BLaER1 treated with 17β-estradiol and CSF1 and Interleukin-3, amounts not matched to agents 10 nM and 100 nM (cell line): ENCODE data around the gene KCTD15.
A peak's percentile ranks its signal among the peaks of the same experiment; 100 is the strongest.

Source experiments
- H3K27ac ChIP-seq, 11 experiments: shearing (Covaris generic); formaldehyde crosslinking; 2 replicates each; pipeline ENCODE4 v1.8.1; 2022
- H3K27me3 ChIP-seq, 11 experiments: shearing (Covaris generic); formaldehyde crosslinking; 2 replicates each; pipeline ENCODE4 v1.8.1; 2022
- H3K36me3 ChIP-seq, 11 experiments: shearing (Covaris generic); formaldehyde crosslinking; 2 replicates each; pipeline ENCODE4 v1.8.1; 2022
- H3K4me1 ChIP-seq, 10 experiments: shearing (Covaris generic); formaldehyde crosslinking; 2 replicates each; pipeline ENCODE4 v1.8.1; 2022
- H3K4me2 ChIP-seq, 11 experiments: shearing (Covaris generic); formaldehyde crosslinking; 2 replicates each; pipeline ENCODE4 v1.8.1; 2022
- H3K4me3 ChIP-seq, 10 experiments: shearing (Covaris generic); formaldehyde crosslinking; 2 replicates each; pipeline ENCODE4 v1.8.1; 2022
- H3K9ac ChIP-seq, 11 experiments: shearing (Covaris generic); formaldehyde crosslinking; 2 replicates each; pipeline ENCODE4 v1.8.1; 2022
- H3K9me3 ChIP-seq, 11 experiments: shearing (Covaris generic); formaldehyde crosslinking; replicated peaks in 1 of 11; 2 replicates each; pipeline ENCODE4 v1.8.1; 2022
- H4K20me1 ChIP-seq, 11 experiments: shearing (Covaris generic); formaldehyde crosslinking; 2 replicates each; pipeline ENCODE4 v1.8.1; 2022
- Cebpa-rat ChIP-seq, 11 experiments: shearing (Covaris generic); IDR thresholded peaks; 2 replicates each; pipeline ENCODE4 v1.8.1; 2022

The KCTD15 gene

DNA sequence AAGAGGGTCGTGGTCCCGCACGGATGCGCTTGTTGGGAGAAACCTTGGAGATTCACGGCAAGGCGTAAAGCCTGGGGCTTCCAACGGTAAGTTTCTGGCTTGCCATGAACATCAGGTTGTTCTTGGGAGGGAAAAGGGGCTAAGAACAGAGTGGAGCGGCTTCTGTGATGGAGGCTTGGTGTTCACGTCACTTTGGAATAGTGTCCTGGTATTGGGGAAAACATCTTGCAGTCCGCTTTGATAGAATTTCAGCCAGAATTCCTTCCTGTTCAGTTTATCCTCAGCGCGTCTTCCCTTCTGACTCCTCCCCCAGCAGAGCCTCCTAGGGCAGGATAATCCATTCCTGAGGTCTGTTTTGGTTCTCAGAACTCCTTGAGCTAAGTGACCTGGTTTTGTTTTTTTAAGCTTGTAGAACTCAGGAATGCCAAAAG is 2.0 kb downstream of the KCTD15 start:
- peak overlapping the region; percentile 74 to 95 (median 87) for H3K4me2 ChIP-seq
- peaks cover 32 to 58% (median 56%) of the 10 kb centered on the region in 10 experiments for H3K4me1 ChIP-seq
- H3K27me3 ChIP-seq = no peaks in the 10 kb centered on the region
- peak overlapping the region in 9 of 11 experiments; percentile 40 to 100 (median 63); a peak in 14 of 22 replicates for H3K27ac ChIP-seq
- H3K9me3 ChIP-seq = no peaks in the 10 kb centered on the region
- H4K20me1 ChIP-seq = peaks cover 0 to 56% (median 48%) of the 10 kb centered on the region in 11 experiments; a peak in 17 of 22 replicates
- TF ChIP-seq Cebpa-rat (IDR thresholded peaks at IDR 0.05) = no peak
- H3K36me3 ChIP-seq = peaks cover 35 to 52% (median 46%) of the 10 kb centered on the region in 11 experiments
- peak overlapping the region in 10 of 11 experiments; percentile 68 to 100 (median 100); a peak in 20 of 22 replicates for H3K9ac ChIP-seq
- peak overlapping the region; percentile 76 to 94 (median 86) for H3K4me3 ChIP-seq

- peaks cover 29 to 55% (median 52%) of the 10 kb centered on the region in 10 experiments for H3K4me1 ChIP-seq
- H3K9me3 ChIP-seq = no peaks in the 10 kb centered on the region
- TF ChIP-seq Cebpa-rat (IDR thresholded peaks at IDR 0.05) = no peak
- no peaks in the 10 kb centered on the region for H3K27me3 ChIP-seq
- peaks cover 42 to 60% (median 54%) of the 10 kb centered on the region in 11 experiments for H3K36me3 ChIP-seq
- peak overlapping the region in 6 of 10 experiments; percentile 80 to 94 (median 88); a peak in 9 of 20 replicates for H3K4me3 ChIP-seq
- H4K20me1 ChIP-seq = peaks cover 0 to 64% (median 56%) of the 10 kb centered on the region in 11 experiments; a peak in 17 of 22 replicates
- peak overlapping the region in 5 of 11 experiments; percentile 11 to 70 (median 63); a peak in 8 of 22 replicates for H3K27ac ChIP-seq
- peak overlapping the region in 10 of 11 experiments; percentile 21 to 100 (median 100); a peak in 17 of 22 replicates for H3K9ac ChIP-seq
- peak overlapping the region; percentile 74 to 95 (median 87) for H3K4me2 ChIP-seq
Observed at GRCh38 chr19:33799476-33799875, 2.8 kb downstream of the KCTD15 start.

- peaks cover 48 to 66% (median 61%) of the 10 kb centered on the region in 11 experiments for H3K36me3 ChIP-seq
- peaks cover 24 to 55% (median 49%) of the 10 kb centered on the region in 10 experiments for H3K4me1 ChIP-seq
- H3K9ac ChIP-seq = peak overlapping the region in 9 of 11 experiments; percentile 21 to 100 (median 100); a peak in 15 of 22 replicates
- H3K9me3 ChIP-seq = no peaks in the 10 kb centered on the region
- no peaks in the 10 kb centered on the region for H3K27me3 ChIP-seq
- 0 out of 22 replicates have a peak, but pooled peaks of 1 of the 11 experiments have one; percentile 8 for TF ChIP-seq Cebpa-rat (IDR thresholded peaks at IDR 0.05)
- peaks cover 0 to 71% (median 62%) of the 10 kb centered on the region in 11 experiments; a peak in 17 of 22 replicates for H4K20me1 ChIP-seq
- peak overlapping the region; percentile 74 to 95 (median 87) for H3K4me2 ChIP-seq
- H3K27ac ChIP-seq = peak overlapping the region in 5 of 11 experiments; percentile 11 to 70 (median 63); a peak in 7 of 22 replicates
- peak overlapping the region in 4 of 10 experiments; percentile 80 to 94 (median 90); a peak in 5 of 20 replicates for H3K4me3 ChIP-seq
Observed at GRCh38 chr19:33800012-33800680, 3.5 kb downstream of the KCTD15 start.

GRCh38 chr19:33801411-33801810 is 4.7 kb downstream of the KCTD15 start:
- Histone ChIP-seq H3K27ac (peak overlapping the region in 1 of 11 experiments; percentile 36; a peak in 2 of 22 replicates), H3K4me3 (no peak overlapping the region), H3K4me1 (peaks cover 24 to 68% (median 56%) of the 10 kb centered on the region in 10 experiments), H3K4me2 (peak overlapping the region in 10 of 11 experiments; percentile 20 to 95 (median 48); a peak in 17 of 22 replicates), H3K36me3 (peaks cover 61 to 79% (median 74%) of the 10 kb centered on the region in 11 experiments), H3K27me3 (no peaks in the 10 kb centered on the region), H4K20me1 (peaks cover 0 to 83% (median 75%) of the 10 kb centered on the region in 11 experiments; a peak in 19 of 22 replicates), H3K9me3 (no peaks in the 10 kb centered on the region), H3K9ac (peak overlapping the region in 6 of 11 experiments; percentile 15 to 52 (median 36); a peak in 6 of 22 replicates)
- TF ChIP-seq Cebpa-rat (IDR thresholded peaks at IDR 0.05) = no peak

- no peaks in the 10 kb centered on the region for H3K9me3 ChIP-seq
- H3K4me3 ChIP-seq = no peak overlapping the region
- no peaks in the 10 kb centered on the region for H3K27me3 ChIP-seq
- H4K20me1 ChIP-seq = peaks cover 0 to 89% (median 81%) of the 10 kb centered on the region in 11 experiments; a peak in 19 of 22 replicates
- peak overlapping the region in 10 of 11 experiments; percentile 20 to 95 (median 48); a peak in 18 of 22 replicates for H3K4me2 ChIP-seq
- peaks cover 67 to 85% (median 80%) of the 10 kb centered on the region in 11 experiments for H3K36me3 ChIP-seq
- peaks cover 24 to 73% (median 59%) of the 10 kb centered on the region in 10 experiments for H3K4me1 ChIP-seq
- H3K27ac ChIP-seq = peak overlapping the region in 1 of 11 experiments; percentile 36; a peak in 4 of 22 replicates
- TF ChIP-seq Cebpa-rat (IDR thresholded peaks at IDR 0.05) = no peak
- peak overlapping the region in 6 of 11 experiments; percentile 15 to 52 (median 36); a peak in 7 of 22 replicates for H3K9ac ChIP-seq
Observed at GRCh38 chr19:33802001-33802400, 5.3 kb downstream of the KCTD15 start.

GRCh38 chr19:33802801-33803200 is 6.1 kb downstream of the KCTD15 start:
- Histone ChIP-seq H3K4me3 (no peak overlapping the region), H3K9me3 (no peaks in the 10 kb centered on the region), H3K9ac (peak overlapping the region in 8 of 11 experiments; percentile 10 to 52 (median 36); a peak in 7 of 22 replicates), H3K4me1 (peaks cover 24 to 81% (median 67%) of the 10 kb centered on the region in 10 experiments), H3K36me3 (peaks cover 75 to 93% (median 88%) of the 10 kb centered on the region in 11 experiments), H4K20me1 (peaks cover 0 to 97% (median 86%) of the 10 kb centered on the region in 11 experiments; a peak in 19 of 22 replicates), H3K27ac (peak overlapping the region in 2 of 11 experiments; percentile 17 to 22; a peak in 2 of 22 replicates), H3K27me3 (no peaks in the 10 kb centered on the region), H3K4me2 (no peak overlapping the region; a peak in 1 of 22 replicates)
- no peak for TF ChIP-seq Cebpa-rat (IDR thresholded peaks at IDR 0.05)

DNA sequence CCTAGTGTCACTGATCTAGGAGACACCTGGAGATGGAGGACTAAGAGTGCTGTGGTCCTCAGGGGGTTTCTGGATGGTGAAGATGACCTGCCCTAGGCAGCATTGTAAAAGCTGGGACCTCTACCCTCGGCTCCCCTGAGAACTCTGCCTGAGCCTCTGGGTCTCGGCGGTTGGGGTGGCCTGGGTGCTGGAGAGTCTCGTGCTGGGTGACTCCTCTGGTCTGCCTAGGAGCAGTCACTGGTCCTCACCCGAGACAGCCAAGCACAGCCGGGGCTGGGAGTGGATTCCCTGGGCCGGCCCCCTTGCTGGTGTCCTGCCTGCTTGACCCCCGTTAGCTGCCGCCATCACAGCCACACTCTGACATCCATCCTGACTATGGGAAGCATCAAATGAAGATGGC is 6.7 kb downstream of the KCTD15 start:
- H3K27ac ChIP-seq = no peak overlapping the region; a peak in 1 of 22 replicates
- no peak for TF ChIP-seq Cebpa-rat (IDR thresholded peaks at IDR 0.05)
- H3K9ac ChIP-seq = peak overlapping the region in 2 of 11 experiments; percentile 6 to 18; a peak in 2 of 22 replicates
- H3K36me3 ChIP-seq = peaks cover 80 to 99% (median 93%) of the 10 kb centered on the region in 11 experiments
- H3K4me2 ChIP-seq = no peak overlapping the region
- H3K9me3 ChIP-seq = no peaks in the 10 kb centered on the region
- H3K4me3 ChIP-seq = no peak overlapping the region
- H4K20me1 ChIP-seq = peaks cover 0 to 99% (median 85%) of the 10 kb centered on the region in 11 experiments; a peak in 19 of 22 replicates
- H3K4me1 ChIP-seq = peaks cover 24 to 85% (median 68%) of the 10 kb centered on the region in 10 experiments
- no peaks in the 10 kb centered on the region for H3K27me3 ChIP-seq

DNA sequence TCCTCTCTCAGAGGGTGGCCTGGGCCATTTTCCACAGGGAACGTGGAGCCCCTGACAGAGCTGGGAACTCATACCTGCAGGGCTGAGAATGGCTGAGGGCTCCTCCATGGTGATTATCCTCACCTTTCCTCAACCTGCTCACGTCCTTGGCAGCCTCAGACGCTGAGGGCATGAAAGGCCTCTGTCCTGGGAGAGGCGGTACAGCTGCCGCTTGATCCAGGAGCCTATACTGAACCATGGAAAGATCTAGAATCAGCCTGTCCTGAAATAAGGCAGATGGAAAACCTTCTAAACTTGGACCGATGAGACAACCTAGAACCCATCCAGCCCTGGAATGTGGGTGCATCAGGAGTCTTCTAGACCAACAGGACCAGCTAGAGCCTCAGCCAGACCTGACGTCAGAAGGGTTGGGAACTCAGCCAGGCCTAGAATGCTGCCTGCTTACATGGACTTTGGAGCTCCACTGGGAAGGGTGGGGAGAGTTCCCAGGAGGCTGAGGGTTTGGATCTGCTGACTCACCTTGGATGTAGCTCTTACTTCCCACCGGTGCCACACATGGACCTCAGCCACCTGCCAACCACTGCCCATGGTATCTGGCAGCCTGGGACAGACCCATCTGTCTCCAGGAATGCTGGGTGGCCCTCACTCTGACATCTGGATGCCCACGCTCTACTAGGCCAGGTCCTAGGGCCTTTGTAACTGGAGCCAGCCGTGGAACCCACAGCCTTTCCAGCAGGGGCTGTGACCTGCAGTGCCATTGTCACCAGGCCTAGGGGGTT is 7.5 kb downstream of the KCTD15 start:
- peaks cover 0 to 95% (median 78%) of the 10 kb centered on the region in 11 experiments; a peak in 19 of 22 replicates for H4K20me1 ChIP-seq
- no peak overlapping the region for H3K4me3 ChIP-seq
- no peak overlapping the region for H3K9ac ChIP-seq
- H3K4me2 ChIP-seq = no peak overlapping the region
- peaks cover 15 to 80% (median 60%) of the 10 kb centered on the region in 10 experiments; a peak in 19 of 20 replicates for H3K4me1 ChIP-seq
- peaks cover 80 to 100% (median 100%) of the 10 kb centered on the region in 11 experiments for H3K36me3 ChIP-seq
- no peaks in the 10 kb centered on the region for H3K27me3 ChIP-seq
- H3K27ac ChIP-seq = peak overlapping the region in 1 of 11 experiments; percentile 18; a peak in 1 of 22 replicates
- H3K9me3 ChIP-seq = no peaks in the 10 kb centered on the region
- no peak for TF ChIP-seq Cebpa-rat (IDR thresholded peaks at IDR 0.05)
